ENCODE measurements around the gene EXOSC7.
A peak's percentile ranks its signal among the peaks of the same experiment; 100 is the strongest.
"Not testable (repeated sequence)": the region's sequence is repeated elsewhere in the genome, so short reads cannot be mapped to it uniquely, and the experiment has no call there.

The EXOSC7 gene

GRCh38 chr3:44976002-44976815 lies at the start of gene EXOSC7, which contains the start of gene ZDHHC3:
Gene EXOSC7, plus strand, starts transcription at chr3:44976244. Its CDS starts 34 bp downstream, at chr3:44976278.
Gene ZDHHC3, minus strand, starts transcription at chr3:44976174. Its CDS starts 16,738 bp downstream, at chr3:44959436.
- peak; percentile 39 to 67 for DNase-seq

GRCh38 chr3:44926921-44927320 lies 49.1 kb upstream of the EXOSC7 start:
- DNase-seq = no peak

DNA sequence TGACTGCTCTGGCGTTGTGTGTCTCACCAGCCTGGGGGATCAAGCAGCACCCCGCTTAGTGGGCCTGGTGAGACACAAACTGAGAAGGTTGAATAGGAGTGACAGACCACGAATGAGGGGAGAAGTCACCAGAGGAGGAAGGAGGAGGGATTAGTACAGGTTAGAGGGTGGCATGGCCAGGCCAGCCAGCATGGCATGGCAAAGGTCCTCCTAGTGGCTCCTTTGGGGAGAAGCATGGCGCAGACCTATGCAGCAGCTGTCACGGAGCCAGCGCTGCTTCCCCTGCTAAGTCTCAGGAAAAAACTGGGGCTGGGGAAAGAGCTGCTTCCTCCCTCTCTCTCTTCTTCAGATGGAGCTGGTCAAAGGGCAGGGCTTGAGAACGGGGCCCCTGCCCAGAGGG lies 48.7 kb upstream of the EXOSC7 start:
- DNase-seq = no peak

DNA sequence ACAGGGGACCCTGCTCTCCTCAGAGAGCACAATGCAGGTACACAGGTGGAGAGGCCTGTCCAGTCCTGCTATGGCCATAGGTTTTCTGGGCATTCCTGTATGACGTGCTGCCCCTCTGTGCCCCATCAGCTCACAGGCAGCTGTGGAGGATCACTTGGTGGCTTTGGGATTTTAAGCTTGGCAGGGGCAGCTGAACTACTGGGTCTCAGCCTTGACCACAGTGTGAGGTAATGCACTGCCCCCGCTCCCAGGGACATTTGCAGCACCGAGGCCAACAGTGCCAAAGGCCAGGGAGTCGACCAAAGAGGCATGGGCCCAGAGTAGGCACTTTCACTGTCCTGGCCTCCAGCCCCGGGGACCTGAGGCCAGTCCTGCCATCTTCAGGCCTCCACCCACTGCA lies 46.3 kb upstream of the EXOSC7 start:
- DNase-seq = no peak

GRCh38 chr3:44930911-44931310 lies 45.1 kb upstream of the EXOSC7 start:
- no peak for DNase-seq

- no peak for DNase-seq
These were observed 44.3 kb upstream of the EXOSC7 start for GRCh38 chr3:44931791-44932190.

DNA sequence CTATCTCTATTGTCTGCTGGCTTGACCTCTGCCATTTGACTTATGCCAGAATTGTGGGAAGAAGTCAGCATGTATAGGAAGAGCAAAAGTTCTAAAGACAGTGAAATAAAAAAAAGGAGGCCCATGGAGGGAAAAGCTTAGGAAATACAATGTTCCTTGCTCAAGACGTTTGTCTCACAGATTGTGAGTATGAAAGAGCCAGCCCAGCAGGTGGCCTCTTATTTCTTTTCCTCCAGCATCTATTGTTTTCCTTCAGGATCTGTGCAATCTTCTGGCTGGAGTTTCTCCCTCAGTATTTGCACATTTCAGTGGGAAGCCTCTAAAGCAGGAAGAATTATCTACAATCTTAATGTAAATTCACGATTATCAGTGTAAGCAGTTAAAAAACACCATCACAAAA lies 43.8 kb upstream of the EXOSC7 start:
- no peak for DNase-seq

- no peak for DNase-seq
These were observed 42.8 kb upstream of the EXOSC7 start for GRCh38 chr3:44932986-44933944.

- no peak for DNase-seq
These were observed 36.4 kb upstream of the EXOSC7 start for GRCh38 chr3:44939581-44940036.

DNA sequence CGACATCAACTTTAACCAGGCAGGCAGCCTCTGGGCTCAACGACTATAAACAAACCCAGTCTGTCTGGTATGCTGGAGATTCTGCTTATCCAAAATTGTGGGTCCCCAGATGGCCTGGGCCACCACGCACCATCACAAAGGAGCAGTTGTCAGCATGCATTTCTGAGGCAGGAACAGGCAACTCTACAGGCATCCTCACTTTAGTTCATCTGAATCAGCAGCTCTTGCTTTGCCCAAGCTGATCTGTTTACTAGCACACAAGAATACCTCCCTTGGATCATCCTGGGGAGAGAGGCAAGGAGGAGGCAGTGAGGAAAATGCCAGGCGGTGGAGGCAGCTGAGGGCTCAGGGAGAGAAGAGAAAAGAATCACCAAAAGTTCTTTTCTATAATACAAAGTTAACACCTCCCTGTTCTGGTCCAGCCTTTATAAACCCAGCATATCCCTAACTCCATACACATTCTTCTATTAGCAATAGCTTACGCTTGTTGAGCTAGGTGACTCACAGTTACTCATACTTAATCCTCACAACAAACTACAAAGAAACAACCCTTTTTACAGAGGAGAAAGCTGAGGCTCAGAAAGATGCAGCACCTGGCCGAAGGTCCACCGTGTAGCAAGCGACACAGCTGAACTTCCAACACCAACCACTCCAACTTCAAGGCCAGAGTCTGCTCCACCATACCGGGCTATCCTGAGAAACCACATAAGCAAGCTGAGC lies 33.7 kb upstream of the EXOSC7 start:
- peak in 1 of 2 experiments; percentile 14 for DNase-seq

GRCh38 chr3:44948239-44948638 lies 27.8 kb upstream of the EXOSC7 start:
- DNase-seq = no peak

DNA sequence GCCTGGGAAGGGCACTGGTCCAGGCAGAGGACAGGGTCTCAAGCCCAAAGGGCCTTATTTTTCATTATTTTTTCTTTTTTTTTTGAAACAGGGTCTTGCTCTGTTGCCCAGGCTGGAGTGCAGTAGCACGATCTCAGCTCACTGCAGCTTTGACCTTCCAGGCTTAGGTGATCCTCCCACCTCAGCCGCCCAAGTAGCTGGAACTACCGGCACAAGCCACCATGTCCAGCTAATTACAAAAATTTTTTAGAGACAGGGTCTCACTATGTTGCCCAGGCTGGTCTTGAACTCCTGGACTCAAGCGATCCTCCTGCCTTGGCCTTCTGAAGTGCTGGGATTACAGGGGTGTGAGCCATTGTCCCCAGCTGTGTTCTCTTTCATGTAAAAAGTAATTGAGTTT lies 26.3 kb upstream of the EXOSC7 start:
- not testable (repeated sequence) for DNase-seq

- no peak for DNase-seq
These were observed 25.7 kb upstream of the EXOSC7 start for GRCh38 chr3:44950275-44950734.

DNA sequence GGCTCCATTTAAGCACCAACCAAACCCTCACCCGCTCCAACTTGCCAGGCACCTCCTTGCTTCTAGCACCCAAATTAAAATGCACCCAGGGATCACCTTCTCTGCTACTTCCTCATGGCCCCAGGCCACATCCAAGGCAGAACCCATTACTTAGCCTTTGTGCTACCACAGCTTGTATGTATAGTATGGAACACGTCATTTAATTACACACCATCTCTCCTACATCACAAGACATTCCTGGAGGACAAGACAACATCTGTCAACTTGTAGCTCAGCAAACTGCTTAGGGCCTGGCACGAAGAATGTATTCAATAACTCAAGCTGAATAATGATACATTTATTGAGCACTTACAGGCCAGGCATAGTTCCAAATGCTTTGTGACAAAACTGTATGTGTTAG lies 23.4 kb upstream of the EXOSC7 start:
- no peak for DNase-seq

DNA sequence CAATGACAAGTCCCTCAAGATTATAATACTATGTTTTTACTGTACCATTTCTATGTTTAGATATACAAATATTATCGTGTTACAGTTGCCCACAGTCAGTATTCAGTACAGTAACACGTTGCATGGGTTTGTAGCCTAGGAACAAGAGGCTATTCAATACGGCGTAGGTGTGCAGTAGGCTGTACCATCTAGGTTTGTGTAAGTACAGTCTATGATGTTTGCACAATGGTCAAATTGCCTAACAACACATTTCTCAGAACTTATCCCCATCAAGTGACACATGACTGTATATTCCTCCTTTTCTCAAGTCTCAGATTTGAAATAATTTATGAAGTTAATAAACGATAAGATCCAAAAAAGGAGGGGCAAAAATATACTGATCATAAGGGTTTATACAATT lies 21.7 kb upstream of the EXOSC7 start:
- DNase-seq = no peak

- no peak for DNase-seq
These were observed 21.1 kb upstream of the EXOSC7 start for GRCh38 chr3:44954962-44955361.

GRCh38 chr3:44955917-44956316 lies 20.1 kb upstream of the EXOSC7 start:
- no peak for DNase-seq

- DNase-seq = no peak
These were observed 18.1 kb upstream of the EXOSC7 start for GRCh38 chr3:44957986-44958385.

DNA sequence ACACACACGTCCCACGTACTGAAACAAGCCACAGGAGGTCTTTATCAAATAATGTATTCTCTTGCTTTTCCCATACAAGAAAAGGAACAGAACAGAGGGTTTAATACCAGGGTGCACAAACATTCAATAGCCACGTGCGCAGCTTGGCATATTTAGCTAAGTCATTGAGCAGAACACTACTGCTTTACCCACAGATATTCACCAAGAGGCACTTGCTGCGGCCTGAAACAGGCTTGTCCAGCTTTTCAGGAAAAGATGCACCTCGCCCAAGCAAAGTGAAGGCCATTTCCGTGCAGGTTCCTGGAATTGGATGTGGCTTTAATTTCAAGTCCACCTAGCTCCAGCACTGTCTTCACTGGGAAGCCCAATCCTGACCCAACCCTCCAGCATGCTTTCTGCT lies 17.7 kb upstream of the EXOSC7 start:
- DNase-seq = no peak

GRCh38 chr3:44960387-44961026 lies 15.5 kb upstream of the EXOSC7 start:
- no peak for DNase-seq

GRCh38 chr3:44961888-44962287 lies 14.2 kb upstream of the EXOSC7 start:
- no peak for DNase-seq

All from SW 1271 (cell line).